HepG2 (cell line): ENCODE data around the gene PDE3A. TPM values are rescaled to one million over a fixed set of nuclear protein-coding genes. Genes with fewer than 3 reads are reported as not detected.

Source experiments
- ATAC-seq: fragments of 200-7000 bp; cut with Tn5 transposase; 3 replicates; pipeline ENCODE4 v1.9.1; 2020; ENCODE audit warnings: mild to moderate bottlenecking, moderate library complexity
- BruUV-seq: library from RNA; stranded (reverse); fragments of 400-500 nt; replicated peaks from 2 replicates; lab custom pipeline; 2021; lab: Mats Ljungman, UMichigan
- CTCF ChIA-PET: fragments of 300-600 bp; formaldehyde crosslinking; extraction: SDS; loops from one replicate; lab custom pipeline; 2021; ENCODE audit warnings: low total read pairs, inconsistent platforms, low intra/inter-chr PET ratio; lab: Yijun Ruan, JAX
- POLR2A ChIA-PET: fragments of 350-600 bp; sonication (Branson Sonifier 250); formaldehyde crosslinking; loops from one replicate; lab custom pipeline; 2020; ENCODE audit warnings: antibody characterized with exemption, inconsistent platforms; lab: Yijun Ruan, JAX
- DNase-seq: peaks from one replicate; pipeline ENCODE4 v3.0.0-alpha.2; 2015; ENCODE audit warnings: low spot score
- FAIRE-seq: peaks from 3 replicates; lab custom pipeline; 2011; peaks lifted over from hg19 to GRCh38; lab: Jason Lieb, UNC
- H2AFZ ChIP-seq: one replicate; pipeline ENCODE4 v1.6.1; 2011; ENCODE audit warnings: low read length, inconsistent platforms
- H3K27ac ChIP-seq: fragments of 300-600 bp; 3 replicates; pipeline ENCODE4 v1.8.0; 2011; ENCODE audit warnings: mixed run types, mild to moderate bottlenecking, mixed read lengths, low read length, inconsistent platforms; ENCODE audit not compliant: insufficient read depth; ENCODE audit errors: extremely low read length
- H3K27me3 ChIP-seq, 2 experiments: fragments of 200-600 bp in 1 of 2; 2 replicates in 1 of 2; 3 replicates in 1 of 2; pipeline versions ENCODE4 v1.6.0 to v1.8.0; 2011; ENCODE audit warnings: low read length in 2 of 2, mild to moderate bottlenecking in 2 of 2, moderate library complexity in 2 of 2, inconsistent platforms in 1 of 2; ENCODE audit not compliant: insufficient read depth in 2 of 2, control insufficient read depth in 1 of 2
- H3K36me3 ChIP-seq, 2 experiments: fragments of 200-600 bp in 1 of 2; replicated peaks in 1 of 2; 2 replicates in 1 of 2; 3 replicates in 1 of 2; pipeline versions ENCODE4 v1.5.1 to v1.8.0; 2011; ENCODE audit warnings: low read length in 2 of 2, inconsistent platforms in 1 of 2; ENCODE audit not compliant: insufficient read depth in 2 of 2, control insufficient read depth in 1 of 2
- H3K4me1 ChIP-seq: 2 replicates; pipeline ENCODE4 v1.5.1; 2012; ENCODE audit warnings: low read length, inconsistent platforms; ENCODE audit not compliant: insufficient read depth
- H3K4me2 ChIP-seq: 2 replicates; pipeline ENCODE4 v1.6.0; 2011; ENCODE audit warnings: low read depth, low read length, inconsistent platforms
- H3K4me3 ChIP-seq, 3 experiments: fragments of 200-600 bp in 1 of 3; sonication (generic), shearing (Covaris generic) in 1 of 3; replicated peaks in 1 of 3; 2 replicates each; pipeline ENCODE4 v1.5.1; 2011 to 2016; ENCODE audit warnings: low read length in 3 of 3, inconsistent platforms in 2 of 3, low read depth in 2 of 3, mild to moderate bottlenecking in 2 of 3, control low read depth in 1 of 3, mixed read lengths in 1 of 3; ENCODE audit not compliant: insufficient read depth in 1 of 3
- H3K79me2 ChIP-seq: one replicate; pipeline ENCODE4 v1.6.1; 2011; ENCODE audit warnings: low read length, inconsistent platforms; ENCODE audit not compliant: insufficient read depth
- H3K9ac ChIP-seq: 2 replicates; pipeline ENCODE4 v1.6.0; 2011; ENCODE audit warnings: mild to moderate bottlenecking, low read depth, low read length, inconsistent platforms; ENCODE audit not compliant: insufficient read depth
- H3K9me3 ChIP-seq: 2 replicates; pipeline ENCODE4 v1.5.1; 2012; ENCODE audit warnings: mild to moderate bottlenecking, low read length
- H4K20me1 ChIP-seq: 2 replicates; pipeline ENCODE4 v1.6.0; 2011; ENCODE audit warnings: inconsistent platforms, mild to moderate bottlenecking, low read length, moderate library complexity; ENCODE audit not compliant: insufficient read depth
- CEBPG ChIP-seq: IDR thresholded peaks from 2 replicates; pipeline ENCODE4 v1.6.1; 2016
- E2F1 ChIP-seq: sonication (generic); formaldehyde crosslinking; IDR thresholded peaks from 2 replicates; pipeline ENCODE4 v1.5.0; 2020; ENCODE audit warnings: missing genetic modification reagents
- JUND ChIP-seq: sonication (generic); formaldehyde crosslinking; IDR thresholded peaks from 2 replicates; pipeline ENCODE4 v1.8.0; 2022; ENCODE audit warnings: mild to moderate bottlenecking, missing genetic modification reagents
- LBX2 ChIP-seq: sonication (generic); formaldehyde crosslinking; IDR thresholded peaks from 2 replicates; pipeline ENCODE4 v1.5.0; 2020; ENCODE audit warnings: missing genetic modification reagents, mild to moderate bottlenecking, borderline replicate concordance
- REXO4 ChIP-seq: sonication (generic); formaldehyde crosslinking; IDR thresholded peaks from 2 replicates; pipeline ENCODE4 v1.8.0; 2022; ENCODE audit warnings: missing genetic modification reagents, mild to moderate bottlenecking, borderline replicate concordance
- SP140L ChIP-seq: sonication (generic); formaldehyde crosslinking; IDR thresholded peaks from 2 replicates; pipeline ENCODE4 v1.4.0; 2020; ENCODE audit warnings: missing genetic modification reagents, borderline replicate concordance
- ZBTB21 ChIP-seq: sonication (generic); formaldehyde crosslinking; IDR thresholded peaks from 2 replicates; pipeline ENCODE4 v1.4.0; 2020; ENCODE audit warnings: missing genetic modification reagents
- ZNF207 ChIP-seq: fragments of 450-650 bp; IDR thresholded peaks from 2 replicates; pipeline ENCODE4 v1.6.1; 2016; ENCODE audit warnings: antibody characterized with exemption, borderline replicate concordance
- ZNF331 ChIP-seq: sonication (generic); formaldehyde crosslinking; IDR thresholded peaks from 2 replicates; pipeline ENCODE4 v1.4.0; 2020; ENCODE audit warnings: missing genetic modification reagents
- ZNF335 ChIP-seq: sonication (generic); formaldehyde crosslinking; IDR thresholded peaks from 2 replicates; pipeline ENCODE4 v1.4.0; 2020; ENCODE audit warnings: missing genetic modification reagents
- in situ Hi-C: cut with HindIII; loops from 2 replicates; pipeline ENCODE4 v1.10.0; 2017; ENCODE audit warnings: low pct_unique_long_range_greater_than_20kb; ENCODE audit not compliant: extremely low pct_ligation_motif_present
- intact Hi-C: fragments of 100-400 bp; cut with micrococcal nuclease; formaldehyde crosslinking; loops from one replicate; pipeline ENCODE4 v1.10.0; 2022; ENCODE audit not compliant: unreplicated experiment
- polyA plus RNA-seq, 8 experiments: library from polyadenylated mRNA; depleted of rRNA in 3 of 8; stranded (reverse) in 7 of 8; unstranded in 1 of 8; fragments of >200 nt; fragmentation: Illumina TruSeq in 4 of 8; extraction: Trizol in 4 of 8; gene quantifications; 2 replicates each; pipeline versions ENCODE4 v1.2.1 to v1.2.3, GENCODE V29; 2011 to 2016; ENCODE audit warnings: low read depth in 4 of 8, missing spikeins in 1 of 8, mixed read lengths in 1 of 8; ENCODE audit not compliant: insufficient read depth in 1 of 8
- total RNA-seq, 5 experiments: library from RNA; depleted of rRNA; stranded (reverse); fragments of >200 nt; fragmentation: Illumina TruSeq; extraction: Trizol; gene quantifications; 2 replicates each; pipeline ENCODE4 v1.2.3, GENCODE V29; 2016; ENCODE audit warnings: low read depth in 1 of 5
- TF ChIP-seq, protein P1 (sequence below): sonication (generic); formaldehyde crosslinking; IDR thresholded peaks from 2 replicates; pipeline ENCODE4 v1.5.0; 2020; ENCODE audit warnings: mild to moderate bottlenecking, low read depth, missing genetic modification reagents, borderline replicate concordance
- TF ChIP-seq, protein P2 (sequence below), 2 experiments: sonication (generic) in 1 of 2; formaldehyde crosslinking in 1 of 2; IDR thresholded peaks; 2 replicates each; pipeline versions ENCODE4 v1.6.1 to v1.9.0; 2014 to 2022; ENCODE audit warnings: antibody characterized with exemption in 1 of 2, borderline replicate concordance in 1 of 2, inconsistent platforms in 1 of 2, low read depth in 1 of 2, missing genetic modification reagents in 1 of 2

PDE3A gene
- total and polyA plus RNA-seq, 2 of the 13 experiments (the other 11 are each of a cell fraction or from before 2014, with no cell fraction given): 0.77 to 1.5 TPM

DNA sequence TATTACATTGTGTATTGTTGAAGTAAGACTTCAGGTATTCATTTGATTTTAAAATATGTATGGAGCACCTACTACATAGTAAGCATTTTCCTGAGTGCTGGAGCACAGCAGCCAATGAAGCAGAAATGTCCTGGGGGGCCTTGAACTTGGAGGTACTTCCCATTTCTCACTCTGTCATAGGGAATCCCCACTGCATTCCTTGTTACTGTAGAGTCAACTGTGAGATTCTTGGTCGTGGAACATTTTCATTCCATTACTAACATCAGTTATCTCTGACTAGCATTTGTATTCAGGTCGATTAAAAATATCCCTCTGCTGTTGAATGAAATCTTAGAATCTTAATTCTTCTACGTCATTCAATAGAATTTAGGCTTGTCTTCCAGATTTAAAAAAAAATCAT is 66.7 kb downstream of the PDE3A start (continued):
- TF ChIP-seq ZNF207: no peak

- H3K27ac ChIP-seq: no peak overlapping the region
- no peak for ATAC-seq
- no peaks in the 10 kb centered on the region for H3K9me3 ChIP-seq
- no peak overlapping the region for H3K4me3 ChIP-seq
- no peak for TF ChIP-seq LBX2 (CRISPR knock-in tag)
- TF ChIP-seq ZBTB21 (CRISPR knock-in tag): no peak
- TF ChIP-seq, protein P1, sequence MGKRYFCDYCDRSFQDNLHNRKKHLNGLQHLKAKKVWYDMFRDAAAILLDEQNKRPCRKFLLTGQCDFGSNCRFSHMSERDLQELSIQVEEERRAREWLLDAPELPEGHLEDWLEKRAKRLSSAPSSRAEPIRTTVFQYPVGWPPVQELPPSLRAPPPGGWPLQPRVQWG: no peak
- TF ChIP-seq E2F1 (CRISPR knock-in tag): no peak
- no peak for TF ChIP-seq REXO4
- no peak for TF ChIP-seq CEBPG (CRISPR knock-in tag)
- TF ChIP-seq JUND (CRISPR knock-in tag): no peak
- TF ChIP-seq ZNF335: no peak
- no peak for TF ChIP-seq ZNF331
- TF ChIP-seq SP140L (CRISPR knock-in tag): no peak
- TF ChIP-seq, protein P2, sequence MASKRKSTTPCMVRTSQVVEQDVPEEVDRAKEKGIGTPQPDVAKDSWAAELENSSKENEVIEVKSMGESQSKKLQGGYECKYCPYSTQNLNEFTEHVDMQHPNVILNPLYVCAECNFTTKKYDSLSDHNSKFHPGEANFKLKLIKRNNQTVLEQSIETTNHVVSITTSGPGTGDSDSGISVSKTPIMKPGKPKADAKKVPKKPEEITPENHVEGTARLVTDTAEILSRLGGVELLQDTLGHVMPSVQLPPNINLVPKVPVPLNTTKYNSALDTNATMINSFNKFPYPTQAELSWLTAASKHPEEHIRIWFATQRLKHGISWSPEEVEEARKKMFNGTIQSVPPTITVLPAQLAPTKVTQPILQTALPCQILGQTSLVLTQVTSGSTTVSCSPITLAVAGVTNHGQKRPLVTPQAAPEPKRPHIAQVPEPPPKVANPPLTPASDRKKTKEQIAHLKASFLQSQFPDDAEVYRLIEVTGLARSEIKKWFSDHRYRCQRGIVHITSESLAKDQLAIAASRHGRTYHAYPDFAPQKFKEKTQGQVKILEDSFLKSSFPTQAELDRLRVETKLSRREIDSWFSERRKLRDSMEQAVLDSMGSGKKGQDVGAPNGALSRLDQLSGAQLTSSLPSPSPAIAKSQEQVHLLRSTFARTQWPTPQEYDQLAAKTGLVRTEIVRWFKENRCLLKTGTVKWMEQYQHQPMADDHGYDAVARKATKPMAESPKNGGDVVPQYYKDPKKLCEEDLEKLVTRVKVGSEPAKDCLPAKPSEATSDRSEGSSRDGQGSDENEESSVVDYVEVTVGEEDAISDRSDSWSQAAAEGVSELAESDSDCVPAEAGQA (IDR thresholded peaks at IDR 0.05; ENCODE audit: low read depth): no peak
- TF ChIP-seq, protein P2 (CRISPR knock-in tag; IDR thresholded peaks at IDR 0.05; ENCODE audit: borderline replicate concordance): no peak
- TF ChIP-seq, all 625 proteins: peak for 0
- no peak overlapping the region for H3K9ac ChIP-seq
- H2AFZ ChIP-seq: no peak overlapping the region
- CTCF ChIA-PET: no interaction called here
- H3K36me3 ChIP-seq: no peaks in the 10 kb centered on the region
- no peaks in the 10 kb centered on the region for H4K20me1 ChIP-seq
- no peaks in the 10 kb centered on the region for H3K4me1 ChIP-seq
- intact Hi-C loops (no loop called here), in situ Hi-C loops (no loop called here)
- FAIRE-seq: no peak
- no peaks in the 10 kb centered on the region for H3K27me3 ChIP-seq
- no peak overlapping the region for H3K4me2 ChIP-seq
- POLR2A ChIA-PET: no interaction called here
- no TSS peak for BruUV-seq
- H3K79me2 ChIP-seq: no peaks in the 10 kb centered on the region
- no peak for DNase-seq
These were observed 68.0 kb downstream of the PDE3A start for GRCh38 chr12:20436316-20436715.
